OCI-LY7 (cell line): ENCODE measurements around the gene FMN1. TPM values are rescaled to one million over a fixed set of nuclear protein-coding genes. Genes with fewer than 3 reads are reported as not detected.
A peak's percentile ranks its signal among the peaks of the same experiment; 100 is the strongest.

Experiments
- BruUV-seq: library from RNA; stranded (reverse); fragments of 400-500 nt; replicated peaks from 2 replicates; lab custom pipeline; 2021; lab: Mats Ljungman, UMichigan
- CTCF ChIA-PET: fragments of 300-600 bp; sonication (Branson Sonifier 250); formaldehyde crosslinking; loops from one replicate; lab custom pipeline; 2022; ENCODE audit warnings: antibody characterized with exemption; ENCODE audit not compliant: unreplicated experiment; lab: Charles Lee
- POLR2A ChIA-PET: fragments of 300-600 bp; sonication (Branson Sonifier 250); formaldehyde crosslinking; loops from one replicate; lab custom pipeline; 2022; ENCODE audit warnings: antibody characterized with exemption; lab: Charles Lee
- DNase-seq: peaks from one replicate; pipeline ENCODE4 v3.0.0-alpha.2; 2015; ENCODE audit warnings: low spot score
- H2AFZ ChIP-seq: fragments of 200-600 bp; sonication (generic), shearing (Covaris generic); 2 replicates; pipeline ENCODE4 v1.6.1; 2014; ENCODE audit warnings: mild to moderate bottlenecking, antibody characterized with exemption, low read length, moderate library complexity
- H3K27ac ChIP-seq: fragments of 200-600 bp; sonication (generic); 2 replicates; pipeline ENCODE4 v1.5.1; 2014; ENCODE audit warnings: mixed run types, low read depth, mild to moderate bottlenecking, moderate library complexity, low read length, inconsistent platforms; ENCODE audit not compliant: poor library complexity, severe bottlenecking
- H3K36me3 ChIP-seq: fragments of 200-600 bp; sonication (generic); 2 replicates; pipeline ENCODE4 v1.6.1; 2014; ENCODE audit warnings: mild to moderate bottlenecking, antibody characterized with exemption, low read length, moderate library complexity, mixed read lengths; ENCODE audit not compliant: insufficient read depth
- H3K4me1 ChIP-seq: fragments of 200-600 bp; sonication (generic); 2 replicates; pipeline ENCODE4 v1.5.1; 2014; ENCODE audit warnings: mild to moderate bottlenecking, low read length; ENCODE audit not compliant: insufficient read depth, poor library complexity, severe bottlenecking
- H3K4me2 ChIP-seq: fragments of 200-600 bp; sonication (generic); 2 replicates; pipeline ENCODE4 v1.6.1; 2014; ENCODE audit warnings: mild to moderate bottlenecking, low read length
- H3K4me3 ChIP-seq: fragments of 200-600 bp; sonication (generic); 2 replicates; pipeline ENCODE4 v1.5.1; 2014; ENCODE audit warnings: mild to moderate bottlenecking, low read depth, low read length; ENCODE audit not compliant: poor library complexity, severe bottlenecking
- H3K79me2 ChIP-seq: fragments of 200-600 bp; sonication (generic); 2 replicates; pipeline ENCODE4 v1.6.1; 2016; ENCODE audit warnings: low read depth, mild to moderate bottlenecking, low read length, moderate library complexity, mixed read lengths; ENCODE audit not compliant: insufficient read depth
- H3K9me2 ChIP-seq: fragments of 200-600 bp; sonication (generic); 2 replicates; pipeline ENCODE4 v1.6.1; 2016; ENCODE audit warnings: mild to moderate bottlenecking, low read length, mixed read lengths; ENCODE audit not compliant: insufficient read depth
- H3K9me3 ChIP-seq: fragments of 200-600 bp; sonication (generic); 2 replicates; pipeline ENCODE4 v1.6.1; 2014; ENCODE audit warnings: mild to moderate bottlenecking, mixed run types, low read length, mixed read lengths
- H4K20me1 ChIP-seq: fragments of 200-600 bp; sonication (generic); 2 replicates; pipeline ENCODE4 v1.6.1; 2014; ENCODE audit warnings: mild to moderate bottlenecking, antibody characterized with exemption, low read length, moderate library complexity, mixed read lengths; ENCODE audit not compliant: insufficient read depth
- EZH2phosphoT487 ChIP-seq: fragments of 200-600 bp; sonication (generic); IDR thresholded peaks from 2 replicates; pipeline ENCODE4 v1.6.1; 2018; ENCODE audit warnings: low read depth, borderline replicate concordance, mild to moderate bottlenecking, mixed run types, antibody characterized with exemption, low read length, moderate library complexity, mixed read lengths
- intact Hi-C: fragments of 100-400 bp; cut with micrococcal nuclease; formaldehyde crosslinking; loops from one replicate; pipeline ENCODE4 v1.10.0; 2022; ENCODE audit not compliant: unreplicated experiment
- total RNA-seq, 2 experiments: library from RNA; depleted of rRNA in 1 of 2; stranded (reverse); fragments of >200 nt in 1 of 2; shearing (Covaris generic) in 1 of 2; gene quantifications; 2 replicates each; pipeline ENCODE4 v1.2.3, GENCODE V29; 2014 to 2022
- TF ChIP-seq, protein P1 (sequence below): fragments of 200-600 bp; sonication (generic); conservative IDR thresholded peaks from 2 replicates; pipeline ENCODE4 v1.5.1; 2014; ENCODE audit warnings: mild to moderate bottlenecking, antibody characterized with exemption, low read length, moderate library complexity, mixed read lengths

FMN1 gene
- total RNA-seq, 2 experiments from 2014 or later = 3.2 to 4.2 TPM

DNA sequence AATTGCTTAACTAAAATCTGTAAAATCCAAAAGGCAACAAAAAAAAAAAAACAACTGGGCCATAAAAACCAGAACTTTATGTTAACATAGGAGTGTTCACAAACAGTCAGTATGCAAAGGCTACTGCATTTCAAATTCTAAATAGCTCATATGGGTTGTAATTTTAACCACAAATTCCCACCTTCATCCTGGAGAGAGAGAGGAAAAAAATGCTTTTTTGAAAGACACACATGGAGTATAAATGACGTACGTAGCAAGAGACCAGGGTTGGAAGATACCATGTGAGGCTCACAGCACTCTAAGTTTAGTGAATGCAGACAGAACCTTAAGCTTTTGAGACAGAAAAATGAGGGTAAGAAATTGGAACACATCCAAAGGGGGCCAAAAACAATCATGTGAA is 115.9 kb downstream of the FMN1 start:
- Histone ChIP-seq H3K27ac (no peak overlapping the region), H3K9me2 (no peaks in the 10 kb centered on the region), H3K36me3 (no peaks in the 10 kb centered on the region), H4K20me1 (no peaks in the 10 kb centered on the region), H3K4me1 (no peaks in the 10 kb centered on the region), H3K4me3 (no peak overlapping the region), H3K79me2 (no peaks in the 10 kb centered on the region), H2AFZ (no peak overlapping the region), H3K9me3 (no peaks in the 10 kb centered on the region), H3K4me2 (no peak overlapping the region)
- ChIA-PET CTCF (no interaction called here), POLR2A (interaction anchor here (0.8 to 1.2 kb wide), 4 partner anchors 19 to 51 kb away, joined by 3 to 5 read pairs (median 3); no protein-coding TSS in a partner anchor)
- no peak for TF ChIP-seq EZH2phosphoT487
- TF ChIP-seq, protein P1, sequence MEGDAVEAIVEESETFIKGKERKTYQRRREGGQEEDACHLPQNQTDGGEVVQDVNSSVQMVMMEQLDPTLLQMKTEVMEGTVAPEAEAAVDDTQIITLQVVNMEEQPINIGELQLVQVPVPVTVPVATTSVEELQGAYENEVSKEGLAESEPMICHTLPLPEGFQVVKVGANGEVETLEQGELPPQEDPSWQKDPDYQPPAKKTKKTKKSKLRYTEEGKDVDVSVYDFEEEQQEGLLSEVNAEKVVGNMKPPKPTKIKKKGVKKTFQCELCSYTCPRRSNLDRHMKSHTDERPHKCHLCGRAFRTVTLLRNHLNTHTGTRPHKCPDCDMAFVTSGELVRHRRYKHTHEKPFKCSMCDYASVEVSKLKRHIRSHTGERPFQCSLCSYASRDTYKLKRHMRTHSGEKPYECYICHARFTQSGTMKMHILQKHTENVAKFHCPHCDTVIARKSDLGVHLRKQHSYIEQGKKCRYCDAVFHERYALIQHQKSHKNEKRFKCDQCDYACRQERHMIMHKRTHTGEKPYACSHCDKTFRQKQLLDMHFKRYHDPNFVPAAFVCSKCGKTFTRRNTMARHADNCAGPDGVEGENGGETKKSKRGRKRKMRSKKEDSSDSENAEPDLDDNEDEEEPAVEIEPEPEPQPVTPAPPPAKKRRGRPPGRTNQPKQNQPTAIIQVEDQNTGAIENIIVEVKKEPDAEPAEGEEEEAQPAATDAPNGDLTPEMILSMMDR = no peak
- no peak for DNase-seq
- BruUV-seq = no TSS peak
- intact Hi-C loops = no loop called here

DNA sequence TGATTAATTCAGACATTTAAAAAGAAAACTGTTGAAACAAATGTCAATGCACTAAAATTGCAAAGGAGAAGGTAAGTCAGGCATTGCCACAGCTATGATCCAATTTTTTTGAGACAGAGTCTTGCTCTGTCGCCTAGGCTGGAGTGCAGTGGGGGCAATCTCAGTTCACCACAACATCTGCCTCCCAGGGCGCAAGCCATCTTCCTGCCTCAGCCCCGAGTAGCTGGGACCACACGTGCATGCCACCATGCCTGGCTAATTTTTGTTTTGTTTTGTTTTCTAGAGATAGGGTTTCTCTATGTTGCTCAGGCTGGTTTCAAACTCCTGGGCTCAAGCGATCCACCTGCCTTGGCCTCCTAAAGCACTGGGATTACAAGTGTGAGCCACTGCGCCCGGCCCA is 117.6 kb downstream of the FMN1 start:
- H3K4me1 ChIP-seq = no peaks in the 10 kb centered on the region
- no peak overlapping the region for H2AFZ ChIP-seq
- no TSS peak for BruUV-seq
- H3K9me2 ChIP-seq = no peaks in the 10 kb centered on the region
- H4K20me1 ChIP-seq = no peaks in the 10 kb centered on the region
- no peaks in the 10 kb centered on the region for H3K79me2 ChIP-seq
- POLR2A ChIA-PET = interaction anchor here (0.7 to 1.0 kb wide), 3 partner anchors 10 to 59 kb away, joined by 3 to 4 read pairs (median 3); no protein-coding TSS in a partner anchor
- intact Hi-C loops = no loop called here
- H3K4me3 ChIP-seq = no peak overlapping the region
- no peak overlapping the region for H3K4me2 ChIP-seq
- H3K27ac ChIP-seq = no peak overlapping the region
- CTCF ChIA-PET = no interaction called here
- no peaks in the 10 kb centered on the region for H3K9me3 ChIP-seq
- TF ChIP-seq, protein P1 = no peak
- no peak for TF ChIP-seq EZH2phosphoT487
- no peak for DNase-seq
- no peaks in the 10 kb centered on the region for H3K36me3 ChIP-seq

DNA sequence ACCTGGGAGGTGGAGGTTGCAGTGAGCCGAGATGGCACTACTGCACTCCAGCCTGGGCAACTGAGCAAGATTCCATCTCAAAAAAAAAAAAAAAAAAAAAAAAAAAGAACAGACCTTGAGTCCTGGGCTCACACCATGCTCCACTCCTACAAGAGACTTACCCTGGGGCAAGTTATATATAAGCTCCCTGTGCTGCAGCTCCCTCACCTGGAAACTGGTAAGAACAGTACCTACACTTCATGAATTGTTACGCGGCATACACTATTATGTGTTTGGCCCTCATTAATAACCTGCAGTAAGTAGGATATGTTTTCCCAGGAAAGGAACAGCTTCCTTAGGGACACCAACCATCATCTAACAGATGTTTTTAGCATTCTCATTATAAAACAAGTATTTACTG is 119.6 kb downstream of the FMN1 start:
- intact Hi-C loops = no loop called here
- CTCF ChIA-PET = no interaction called here
- no peaks in the 10 kb centered on the region for H3K79me2 ChIP-seq

More for the DNA sequence above, 119.6 kb downstream of the FMN1 start:
- Histone ChIP-seq H3K4me3 (no peak overlapping the region), H3K4me2 (no peak overlapping the region), H3K36me3 (no peaks in the 10 kb centered on the region), H3K9me2 (no peaks in the 10 kb centered on the region), H4K20me1 (no peaks in the 10 kb centered on the region), H3K27ac (no peak overlapping the region), H3K4me1 (no peaks in the 10 kb centered on the region), H2AFZ (no peak overlapping the region), H3K9me3 (no peaks in the 10 kb centered on the region)
- no peak for TF ChIP-seq EZH2phosphoT487
- peak; percentile 3 for DNase-seq
- no TSS peak for BruUV-seq
- POLR2A ChIA-PET = no interaction called here
